Right lung (tissue), 5 donors: Measurements from ENCODE around the gene LY6G5C. TPM values are rescaled to one million over a fixed set of nuclear protein-coding genes. Genes with fewer than 3 reads are reported as not detected.

Experiments
- polyA plus RNA-seq, 5 donors: library from polyadenylated mRNA; unstranded; fragments of 120-200 nt; gene quantifications; one replicate each; pipeline versions ENCODE4 v1.2.1 to v1.2.3, GENCODE V29; 2013; ENCODE audit warnings: inconsistent platforms in 1 of 5, low replicate concordance in 1 of 5; ENCODE audit not compliant: insufficient read length in 5 of 5, insufficient read depth in 1 of 5

LY6G5C gene
- polyA plus RNA-seq, 5 donors, result 2.7 to 5.0 (median 4.4) TPM

Other genes with a start within 250 kb of the LY6G5C start
- 1 to 10 TPM in 4 of 5 donors, under 1 TPM in 1; 0.75 to 3.3 (median 1.8) TPM for gene MICB, start 182.9 kb downstream of the LY6G5C start, polyA plus RNA-seq
- under 1 TPM in 1 of 5 donors, not detected in 4; 0.16 TPM for gene MCCD1, start 152.1 kb downstream of the LY6G5C start, polyA plus RNA-seq
- gene DDX39B, start 139.1 kb downstream of the LY6G5C start, polyA plus RNA-seq, result 100 to 1,000 TPM; 573 to 737 (median 621) TPM
- 1 to 10 TPM; 2.6 to 6.4 (median 4.1) TPM for gene ATP6V1G2, start 134.5 kb downstream of the LY6G5C start, polyA plus RNA-seq
- gene NFKBIL1, start 133.5 kb downstream of the LY6G5C start, polyA plus RNA-seq, result 10 to 100 TPM; 16.7 to 26.2 (median 20.0) TPM
- under 1 TPM; 0.16 to 0.52 (median 0.35) TPM for gene LTA, start 108.8 kb downstream of the LY6G5C start, polyA plus RNA-seq
- under 1 TPM in 4 of 5 donors, not detected in 1; 0.21 to 0.48 (median 0.23) TPM for gene TNF, start 105.5 kb downstream of the LY6G5C start, polyA plus RNA-seq
- 1 to 10 TPM; 2.4 to 4.7 (median 2.5) TPM for gene LTB, start 98.6 kb downstream of the LY6G5C start, polyA plus RNA-seq
- gene LST1, start 94.8 kb downstream of the LY6G5C start, polyA plus RNA-seq, result 1 to 10 TPM; 5.4 to 9.2 (median 6.6) TPM
- under 1 TPM in 4 of 5 donors, not detected in 1; 0.21 to 0.73 (median 0.39) TPM for gene NCR3, start 88.1 kb downstream of the LY6G5C start, polyA plus RNA-seq
- 10 to 100 TPM; 18.6 to 25.9 (median 21.7) TPM for gene AIF1, start 65.8 kb downstream of the LY6G5C start, polyA plus RNA-seq
- 100 to 1,000 TPM; 128 to 193 (median 141) TPM for gene PRRC2A, start 60.4 kb downstream of the LY6G5C start, polyA plus RNA-seq
- gene BAG6, start 28.4 kb downstream of the LY6G5C start, polyA plus RNA-seq, result 100 to 1,000 TPM; 171 to 262 (median 214) TPM
- gene APOM, start 25.2 kb downstream of the LY6G5C start, polyA plus RNA-seq, result 10 to 100 TPM in 1 of 5 donors, 1 to 10 TPM in 4; 4.5 to 12.0 (median 6.3) TPM
- gene C6orf47, start 20.3 kb downstream of the LY6G5C start, polyA plus RNA-seq, result 10 to 100 TPM; 15.3 to 19.6 (median 16.6) TPM
- gene GPANK1, start 16.1 kb downstream of the LY6G5C start, polyA plus RNA-seq, result 10 to 100 TPM; 17.9 to 23.6 (median 21.5) TPM
- gene CSNK2B, start 15.0 kb downstream of the LY6G5C start, polyA plus RNA-seq, result 100 to 1,000 TPM; 172 to 193 (median 189) TPM
- 10 to 100 TPM; 24.1 to 40.6 (median 31.2) TPM for gene LY6G5B, start 11.1 kb downstream of the LY6G5C start, polyA plus RNA-seq
- 10 to 100 TPM; 48.7 to 64.2 (median 59.9) TPM for gene ABHD16A, start 22.3 kb upstream of the LY6G5C start, polyA plus RNA-seq
- 1 to 10 TPM in 3 of 5 donors, under 1 TPM in 1, not detected in 1; 0.88 to 1.5 (median 1.2) TPM for gene LY6G6F, start 25.8 kb upstream of the LY6G5C start, polyA plus RNA-seq
- gene LY6G6D, start 34.3 kb upstream of the LY6G5C start, polyA plus RNA-seq, result under 1 TPM in 3 of 5 donors, not detected in 2; 0.48 to 0.88 (median 0.80) TPM
- under 1 TPM; 0.39 to 0.93 (median 0.65) TPM for gene LY6G6C, start 40.7 kb upstream of the LY6G5C start, polyA plus RNA-seq
- gene MPIG6B, start 42.3 kb upstream of the LY6G5C start, polyA plus RNA-seq, result 1 to 10 TPM; 2.4 to 3.8 (median 3.0) TPM
- 100 to 1,000 TPM; 137 to 213 (median 159) TPM for gene DDAH2, start 48.2 kb upstream of the LY6G5C start, polyA plus RNA-seq
- gene CLIC1, start 55.5 kb upstream of the LY6G5C start, polyA plus RNA-seq, result 100 to 1,000 TPM; 265 to 287 (median 272) TPM
- 10 to 100 TPM; 27.3 to 45.6 (median 29.6) TPM for gene MSH5, start 58.9 kb upstream of the LY6G5C start, polyA plus RNA-seq
- gene SAPCD1, start 81.6 kb upstream of the LY6G5C start, polyA plus RNA-seq, result 10 to 100 TPM in 1 of 5 donors, 1 to 10 TPM in 4; 6.6 to 12.2 (median 8.2) TPM
- 1 to 10 TPM; 1.6 to 3.7 (median 2.0) TPM for gene VWA7, start 96.3 kb upstream of the LY6G5C start, polyA plus RNA-seq
- gene VARS1, start 114.7 kb upstream of the LY6G5C start, polyA plus RNA-seq, result 10 to 100 TPM; 32.5 to 52.1 (median 38.9) TPM
- gene LSM2, start 125.9 kb upstream of the LY6G5C start, polyA plus RNA-seq, result 10 to 100 TPM; 78.9 to 89.9 (median 81.8) TPM
- gene HSPA1L, start 134.2 kb upstream of the LY6G5C start, polyA plus RNA-seq, result 1 to 10 TPM; 2.9 to 4.6 (median 3.5) TPM
- gene HSPA1A, start 134.5 kb upstream of the LY6G5C start, polyA plus RNA-seq, result 100 to 1,000 TPM in 2 of 5 donors, 10 to 100 TPM in 3; 56.8 to 137 (median 68.3) TPM
- 100 to 1,000 TPM in 2 of 5 donors, 10 to 100 TPM in 3; 63.8 to 137 (median 79.9) TPM for gene HSPA1B, start 146.7 kb upstream of the LY6G5C start, polyA plus RNA-seq
- gene NEU1, start 181.8 kb upstream of the LY6G5C start, polyA plus RNA-seq, result 10 to 100 TPM; 22.3 to 31.1 (median 29.1) TPM
- 10 to 100 TPM; 10.2 to 24.4 (median 19.1) TPM for gene SLC44A4, start 197.9 kb upstream of the LY6G5C start, polyA plus RNA-seq
- 10 to 100 TPM; 59.7 to 83.8 (median 74.1) TPM for gene EHMT2, start 216.6 kb upstream of the LY6G5C start, polyA plus RNA-seq
- gene ZBTB12, start 221.0 kb upstream of the LY6G5C start, polyA plus RNA-seq, result 10 to 100 TPM; 17.0 to 24.5 (median 21.3) TPM
- gene C2, start 246.7 kb upstream of the LY6G5C start, polyA plus RNA-seq, result 1 to 10 TPM; 3.6 to 7.4 (median 6.0) TPM